Activated B cell treated with CpG ODN at 0.5 μM for 24 hours (primary cell): ENCODE results near the gene TMEM9. TPM values are rescaled to one million over a fixed set of nuclear protein-coding genes. Genes with fewer than 3 reads are reported as not detected.

ENCODE experiments used
- ATAC-seq: fragments of 200-7000 bp; cut with Tn5 transposase; one replicate; pipeline ENCODE4 v1.10.0; 2021; ENCODE audit warnings: low read depth, mild to moderate bottlenecking, moderate library complexity
- CTCF ChIA-PET: fragments of 350-600 bp; sonication (Branson Sonifier 250); formaldehyde crosslinking; loops from one replicate; lab custom pipeline; 2021; ENCODE audit warnings: antibody characterized with exemption; lab: Charles Lee
- POLR2A ChIA-PET: fragments of 350-600 bp; sonication (Branson Sonifier 250); formaldehyde crosslinking; loops from one replicate; lab custom pipeline; 2021; ENCODE audit warnings: antibody characterized with exemption; lab: Charles Lee
- DNase-seq: peaks from one replicate; pipeline ENCODE4 v3.0.0; 2022
- H3K27ac Mint-ChIP-seq: one replicate; pipeline ENCODE4 v1.8.0; 2020; ENCODE audit warnings: mixed read lengths
- H3K27me3 Mint-ChIP-seq: one replicate; pipeline ENCODE4 v1.8.0; 2021; ENCODE audit warnings: mixed read lengths
- H3K36me3 Mint-ChIP-seq: one replicate; pipeline ENCODE4 v1.8.0; 2021; ENCODE audit warnings: low read depth, mixed read lengths
- H3K4me1 Mint-ChIP-seq: one replicate; pipeline ENCODE4 v1.8.0; 2021; ENCODE audit warnings: mixed read lengths
- H3K4me3 Mint-ChIP-seq: one replicate; pipeline ENCODE4 v1.8.0; 2020; ENCODE audit warnings: mild to moderate bottlenecking, mixed read lengths
- H3K9me3 Mint-ChIP-seq: one replicate; pipeline ENCODE4 v1.8.0; 2020; ENCODE audit warnings: mixed read lengths
- CTCF ChIP-seq: fragments of 200-600 bp; IDR thresholded peaks from one replicate; pipeline ENCODE4 v1.8.0; 2022; ENCODE audit warnings: antibody characterized with exemption, mild to moderate bottlenecking
- intact Hi-C: fragments of 100-400 bp; cut with micrococcal nuclease; formaldehyde crosslinking; loops from one replicate; pipeline ENCODE4 v1.15.1; 2024
- total RNA-seq: library from RNA; stranded (reverse); gene quantifications from 2 replicates; pipeline ENCODE4 v1.2.3, GENCODE V29; 2022

The TMEM9 gene
- total RNA-seq, 1 donor from 2014 or later, result 19.0 TPM

DNA sequence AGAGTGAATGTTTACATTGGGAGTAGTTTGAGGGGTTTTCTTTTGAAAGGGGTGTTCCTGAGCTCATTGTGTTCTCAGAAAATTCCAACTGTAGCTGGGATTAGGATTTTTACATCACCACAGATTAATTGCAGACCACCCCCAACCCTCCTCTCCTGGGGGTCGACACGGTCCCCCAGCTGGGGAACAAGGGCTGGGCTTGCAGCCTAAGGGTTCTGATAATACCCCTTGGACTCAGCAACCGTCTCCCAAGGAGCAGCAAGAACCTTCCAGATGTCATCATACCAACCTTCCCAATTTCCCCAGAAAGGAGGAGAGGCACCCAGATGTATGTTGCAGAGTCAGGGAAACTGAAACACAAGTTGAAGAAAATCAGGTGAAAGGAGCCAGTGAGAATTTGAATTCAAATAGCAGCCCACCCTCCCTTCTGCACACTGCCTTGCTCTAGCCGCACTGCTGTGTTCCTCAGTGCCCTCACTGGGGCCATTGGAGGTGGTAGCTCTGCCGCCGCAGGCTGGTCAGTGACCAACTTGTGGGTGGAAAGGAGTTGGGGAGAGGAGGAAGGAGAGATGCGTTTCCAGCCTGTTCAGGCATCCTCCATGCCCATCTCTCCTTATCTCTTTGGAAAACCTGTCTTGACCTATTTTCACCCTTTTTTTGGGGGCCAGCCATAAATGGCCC, 21.7 kb upstream of the TMEM9 start:
- H3K36me3 Mint-ChIP-seq, result no peaks in the 10 kb centered on the region
- no peak for DNase-seq
- intact Hi-C loops, result no loop called here
- peaks cover 4% of the 10 kb centered on the region for H3K9me3 Mint-ChIP-seq
- peaks cover 24% of the 10 kb centered on the region for H3K27me3 Mint-ChIP-seq
- no peak overlapping the region for H3K4me3 Mint-ChIP-seq
- ATAC-seq, result no peak
- CTCF ChIA-PET, result no interaction called here
- peaks cover 7% of the 10 kb centered on the region for H3K4me1 Mint-ChIP-seq
- POLR2A ChIA-PET, result interaction anchor here (0.7 kb wide), 1 partner anchor 177 kb away, joined by 3 read pairs; no protein-coding TSS in a partner anchor
- no peak for TF ChIP-seq CTCF
- no peak overlapping the region for H3K27ac Mint-ChIP-seq

DNA sequence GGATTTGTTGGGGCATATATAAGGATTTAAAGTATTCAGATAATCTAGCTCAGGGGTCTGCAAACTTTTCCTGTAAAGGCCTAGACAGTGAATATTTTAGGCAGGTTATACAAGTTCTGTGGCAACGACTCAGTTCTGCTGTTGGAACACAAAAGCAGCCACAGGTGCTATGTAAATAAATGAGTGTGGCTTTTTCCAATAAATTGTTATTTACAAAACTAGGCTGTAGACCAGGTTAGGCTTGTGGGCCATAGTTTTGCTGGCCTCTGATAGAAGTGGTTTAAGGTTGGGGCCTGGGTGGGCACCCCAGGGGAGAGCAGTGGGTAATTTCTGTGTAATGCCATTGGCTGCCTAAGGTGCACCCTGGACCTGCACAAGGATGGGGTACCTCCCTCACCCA, 19.5 kb upstream of the TMEM9 start:
- Mint-ChIP-seq H3K9me3 (peaks cover 1% of the 10 kb centered on the region), H3K4me1 (peaks cover 12% of the 10 kb centered on the region), H3K27ac (no peak overlapping the region), H3K36me3 (no peaks in the 10 kb centered on the region), H3K4me3 (no peak overlapping the region), H3K27me3 (peaks cover 11% of the 10 kb centered on the region)
- DNase-seq, result no peak
- intact Hi-C loops, result loop anchor here (5.0 kb wide), 1 partner anchor 151 kb away; the partner anchor contains the start of gene KIF21B
- ChIA-PET CTCF (no interaction called here), POLR2A (no interaction called here)
- no peak for ATAC-seq
- no peak for TF ChIP-seq CTCF

DNA sequence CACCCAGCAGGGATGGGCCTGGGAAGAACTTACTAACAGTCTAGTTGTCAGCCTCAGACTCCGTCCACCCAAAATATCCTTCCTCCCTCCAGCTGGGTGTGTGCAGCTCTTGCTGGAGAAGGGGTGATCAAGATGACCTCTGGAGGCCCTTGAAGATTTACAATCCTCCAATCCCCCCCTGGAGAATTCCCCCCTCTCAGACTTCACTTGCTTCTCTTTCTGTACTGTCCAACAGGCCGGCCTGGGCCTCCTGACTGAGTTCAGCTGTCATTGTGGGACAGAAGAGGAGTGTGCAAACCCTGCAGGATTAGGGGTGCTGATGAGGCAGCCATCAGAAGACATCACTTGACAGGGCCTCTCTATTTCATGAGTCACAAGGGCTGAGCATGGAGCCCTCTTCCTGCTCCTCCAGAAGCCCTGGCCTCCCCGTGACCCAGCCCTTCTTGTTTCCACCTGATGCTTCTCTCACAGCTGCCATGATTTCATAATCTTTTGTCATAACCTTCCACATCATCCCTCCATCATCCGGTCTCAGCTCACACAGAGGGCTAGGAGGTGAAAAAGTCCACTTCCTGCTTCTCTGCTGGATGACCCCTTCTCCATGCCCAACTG, 18.8 kb upstream of the TMEM9 start:
- no peak overlapping the region for H3K27ac Mint-ChIP-seq
- ATAC-seq, result no peak
- H3K9me3 Mint-ChIP-seq, result no peaks in the 10 kb centered on the region
- peaks cover 12% of the 10 kb centered on the region for H3K4me1 Mint-ChIP-seq
- no peak for TF ChIP-seq CTCF
- intact Hi-C loops, result loop anchor here (5.0 kb wide), 1 partner anchor 151 kb away; the partner anchor contains the start of gene KIF21B
- H3K27me3 Mint-ChIP-seq, result peaks cover 6% of the 10 kb centered on the region
- DNase-seq, result no peak
- ChIA-PET POLR2A (no interaction called here), CTCF (no interaction called here)
- H3K36me3 Mint-ChIP-seq, result no peaks in the 10 kb centered on the region
- no peak overlapping the region for H3K4me3 Mint-ChIP-seq

DNA sequence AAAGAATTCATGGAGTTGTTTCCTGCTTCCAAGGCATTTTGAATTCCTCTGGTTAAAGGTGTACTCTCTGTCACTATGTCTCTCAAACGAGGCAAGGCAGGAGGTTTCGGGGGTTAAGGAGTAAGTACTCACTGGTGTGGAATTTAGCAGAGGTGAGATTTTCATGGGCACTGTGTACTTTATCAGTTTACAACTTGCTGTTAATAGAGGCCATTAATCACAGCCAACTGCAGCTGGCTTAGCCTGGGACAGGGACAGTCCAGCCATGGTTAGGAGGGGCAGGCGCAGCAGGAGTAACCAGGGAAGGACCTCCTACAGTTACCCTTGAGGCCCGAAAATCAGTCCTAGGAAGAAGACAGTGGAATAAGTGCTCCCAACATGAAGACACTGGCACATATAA, 18.1 kb upstream of the TMEM9 start:
- DNase-seq, result no peak
- Mint-ChIP-seq H3K4me1 (peaks cover 12% of the 10 kb centered on the region), H3K36me3 (no peaks in the 10 kb centered on the region), H3K27me3 (peaks cover 4% of the 10 kb centered on the region), H3K27ac (no peak overlapping the region), H3K4me3 (no peak overlapping the region), H3K9me3 (no peaks in the 10 kb centered on the region)
- TF ChIP-seq CTCF, result no peak
- ChIA-PET POLR2A (no interaction called here), CTCF (interaction anchor here (1.4 kb wide), 1 partner anchor 18 kb away, joined by 3 read pairs; the partner anchor contains the start of gene TMEM9)
- intact Hi-C loops, result loop anchor here (5.0 kb wide), 1 partner anchor 150 kb away; the partner anchor contains the start of gene KIF21B
- no peak for ATAC-seq
